ENCODE measurements around the gene SLC15A4.

The SLC15A4 gene

GRCh38 chr12:128745772-128746689 is 77.7 kb downstream of the SLC15A4 start:
- no peak for DNase-seq

GRCh38 chr12:128743916-128744315 is 79.8 kb downstream of the SLC15A4 start:
- DNase-seq, result no peak
